ENCODE measurements around the gene RAD50. TPM values are rescaled to one million over a fixed set of nuclear protein-coding genes. Genes with fewer than 3 reads are reported as not detected.

Gene RAD50
- total RNA-seq, 2 donors from 2014 or later, result 29.5 to 37.0 TPM

DNA sequence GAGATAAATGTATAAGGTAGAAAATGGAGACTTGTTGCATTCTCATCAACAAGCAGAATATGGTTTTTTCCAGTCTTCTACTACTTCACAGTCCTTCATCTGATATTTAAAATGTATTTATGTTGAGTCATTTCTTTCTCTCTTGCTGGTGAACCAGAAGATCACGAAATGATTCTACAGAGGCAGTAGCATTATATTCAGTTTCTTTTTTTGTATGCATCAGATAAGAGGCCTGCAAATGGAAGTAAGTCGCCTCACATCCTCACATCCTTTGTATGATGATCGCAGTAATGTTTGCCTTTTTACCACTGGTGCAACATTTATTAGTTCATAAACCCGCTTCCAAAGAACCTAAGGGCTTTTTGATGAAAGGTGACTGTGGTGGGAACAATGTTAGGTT, 79.1 kb downstream of the RAD50 start:
- no peak for DNase-seq
- Histone ChIP-seq H3K9ac (ENCODE audit: low read depth in 2 of 2, low read length in 2 of 2) (no peak overlapping the region), H3K27ac (no peak overlapping the region), H3K4me3 (no peak overlapping the region), H3K4me1 (no peaks in the 10 kb centered on the region), H3K36me3 (no peaks in the 10 kb centered on the region), H3K27me3 (no peaks in the 10 kb centered on the region), H3K9me3 (no peaks in the 10 kb centered on the region)
- TF ChIP-seq, protein P1, sequence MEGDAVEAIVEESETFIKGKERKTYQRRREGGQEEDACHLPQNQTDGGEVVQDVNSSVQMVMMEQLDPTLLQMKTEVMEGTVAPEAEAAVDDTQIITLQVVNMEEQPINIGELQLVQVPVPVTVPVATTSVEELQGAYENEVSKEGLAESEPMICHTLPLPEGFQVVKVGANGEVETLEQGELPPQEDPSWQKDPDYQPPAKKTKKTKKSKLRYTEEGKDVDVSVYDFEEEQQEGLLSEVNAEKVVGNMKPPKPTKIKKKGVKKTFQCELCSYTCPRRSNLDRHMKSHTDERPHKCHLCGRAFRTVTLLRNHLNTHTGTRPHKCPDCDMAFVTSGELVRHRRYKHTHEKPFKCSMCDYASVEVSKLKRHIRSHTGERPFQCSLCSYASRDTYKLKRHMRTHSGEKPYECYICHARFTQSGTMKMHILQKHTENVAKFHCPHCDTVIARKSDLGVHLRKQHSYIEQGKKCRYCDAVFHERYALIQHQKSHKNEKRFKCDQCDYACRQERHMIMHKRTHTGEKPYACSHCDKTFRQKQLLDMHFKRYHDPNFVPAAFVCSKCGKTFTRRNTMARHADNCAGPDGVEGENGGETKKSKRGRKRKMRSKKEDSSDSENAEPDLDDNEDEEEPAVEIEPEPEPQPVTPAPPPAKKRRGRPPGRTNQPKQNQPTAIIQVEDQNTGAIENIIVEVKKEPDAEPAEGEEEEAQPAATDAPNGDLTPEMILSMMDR (IDR thresholded peaks at IDR 0.05), result no peak
- intact Hi-C loops (cut with DNase I), result no loop called here

DNA sequence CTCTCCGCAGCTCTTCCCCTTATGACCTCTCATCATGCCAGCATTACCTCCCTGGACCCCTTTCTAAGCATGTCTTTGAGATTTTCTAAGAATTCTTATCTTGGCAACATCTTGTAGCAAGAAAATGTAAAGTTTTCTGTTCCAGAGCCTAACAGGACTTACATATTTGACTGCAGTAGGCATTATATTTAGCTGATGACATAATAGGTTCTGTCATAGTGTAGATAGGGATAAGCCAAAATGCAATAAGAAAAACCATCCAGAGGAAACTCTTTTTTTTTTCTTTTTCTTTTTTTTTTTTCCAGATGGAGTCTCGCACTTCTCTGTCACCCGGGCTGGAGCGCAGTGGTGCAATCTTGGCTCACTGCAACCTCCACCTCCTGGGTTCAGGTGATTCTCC, 80.5 kb downstream of the RAD50 start:
- TF ChIP-seq, protein P1 (IDR thresholded peaks at IDR 0.05), result no peak
- intact Hi-C loops (cut with DNase I), result no loop called here
- DNase-seq, result no peak
- Histone ChIP-seq H3K27me3 (no peaks in the 10 kb centered on the region), H3K27ac (no peak overlapping the region), H3K4me1 (no peaks in the 10 kb centered on the region), H3K9ac (ENCODE audit: low read depth in 2 of 2, low read length in 2 of 2) (no peak overlapping the region), H3K36me3 (no peaks in the 10 kb centered on the region), H3K4me3 (no peak overlapping the region), H3K9me3 (no peaks in the 10 kb centered on the region)

DNA sequence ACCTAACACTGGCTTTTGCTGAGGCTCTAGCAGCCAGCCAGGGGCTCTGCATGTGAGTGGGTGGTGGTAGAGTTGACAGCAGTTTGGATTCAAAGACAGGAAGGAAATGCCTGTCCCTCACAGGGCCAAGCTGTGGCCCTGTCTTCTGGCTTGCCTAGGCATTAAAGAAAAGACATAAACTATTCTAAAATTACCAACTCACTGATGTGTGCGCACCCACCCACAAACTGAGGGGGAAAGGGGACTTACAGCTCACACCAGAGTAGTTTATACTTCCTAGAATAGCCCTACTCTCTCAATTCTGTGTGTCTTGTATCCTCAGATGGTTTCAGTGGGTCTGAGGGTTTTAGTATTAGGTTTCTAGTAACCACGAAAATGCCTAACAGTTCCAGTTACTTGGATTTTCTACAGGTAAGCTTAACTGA, 82.9 kb downstream of the RAD50 start:
- intact Hi-C loops (cut with DNase I), result no loop called here
- DNase-seq, result no peak
- no peak overlapping the region for H3K9ac ChIP-seq (ENCODE audit: low read depth in 2 of 2, low read length in 2 of 2)
- no peaks in the 10 kb centered on the region for H3K9me3 ChIP-seq
- H3K36me3 ChIP-seq, result no peaks in the 10 kb centered on the region
- TF ChIP-seq, protein P1 (IDR thresholded peaks at IDR 0.05), result no peak
- no peak overlapping the region for H3K4me3 ChIP-seq
- H3K4me1 ChIP-seq, result no peaks in the 10 kb centered on the region
- H3K27me3 ChIP-seq, result no peaks in the 10 kb centered on the region
- no peak overlapping the region for H3K27ac ChIP-seq

DNA sequence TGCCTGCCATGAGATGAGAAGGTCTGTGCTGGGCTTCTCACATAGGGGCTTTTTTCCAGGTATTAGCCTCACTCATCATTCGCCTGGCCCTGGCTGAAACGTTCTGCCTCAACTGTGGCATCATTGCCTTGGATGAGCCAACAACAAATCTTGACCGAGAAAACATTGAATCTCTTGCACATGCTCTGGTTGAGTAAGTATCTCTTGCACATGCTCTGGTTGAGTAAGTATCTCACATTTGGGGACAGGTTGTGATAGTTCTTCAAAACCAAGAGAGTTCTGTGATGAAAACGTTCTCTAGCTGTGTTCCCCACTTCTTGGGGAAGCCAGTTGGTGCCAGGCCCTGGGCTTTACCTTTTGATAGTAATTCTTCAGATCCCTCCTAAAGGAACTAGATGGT, 83.8 kb downstream of the RAD50 start:
- no peaks in the 10 kb centered on the region for H3K4me1 ChIP-seq
- H3K27ac ChIP-seq, result no peak overlapping the region
- TF ChIP-seq, protein P1 (IDR thresholded peaks at IDR 0.05), result no peak
- no peak for DNase-seq
- intact Hi-C loops (cut with DNase I), result no loop called here
- H3K9me3 ChIP-seq, result no peaks in the 10 kb centered on the region
- H3K4me3 ChIP-seq, result no peak overlapping the region
- no peaks in the 10 kb centered on the region for H3K27me3 ChIP-seq
- no peaks in the 10 kb centered on the region for H3K36me3 ChIP-seq
- H3K9ac ChIP-seq (ENCODE audit: low read depth in 2 of 2, low read length in 2 of 2), result no peak overlapping the region

DNA sequence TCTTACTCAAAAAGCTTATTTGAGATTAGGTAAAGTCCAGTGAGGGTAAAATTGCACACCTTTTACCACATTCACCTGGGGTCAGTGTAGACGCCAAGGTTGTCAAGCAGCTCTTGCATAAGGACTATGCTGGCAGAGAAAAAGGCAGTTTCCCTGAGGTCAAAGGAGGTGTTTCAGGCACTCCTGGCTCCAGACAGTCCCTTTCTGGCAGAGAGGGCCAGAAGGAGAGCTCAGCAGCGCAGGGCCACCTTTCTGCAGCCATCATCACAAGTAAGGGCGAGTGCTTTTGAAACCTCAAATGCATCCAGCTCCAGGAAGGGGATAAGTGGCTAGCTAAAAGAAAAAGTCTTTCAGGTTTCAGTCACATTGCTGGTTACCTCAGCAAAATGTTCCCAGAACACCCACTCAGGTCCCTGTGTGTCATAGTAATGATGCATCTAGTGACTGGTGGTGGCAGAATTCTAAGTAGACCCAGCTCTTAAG, 84.5 kb downstream of the RAD50 start:
- Histone ChIP-seq H3K9ac (ENCODE audit: low read depth in 2 of 2, low read length in 2 of 2) (no peak overlapping the region), H3K36me3 (no peaks in the 10 kb centered on the region), H3K4me3 (no peak overlapping the region), H3K27me3 (no peaks in the 10 kb centered on the region), H3K4me1 (no peaks in the 10 kb centered on the region), H3K9me3 (no peaks in the 10 kb centered on the region), H3K27ac (no peak overlapping the region)
- DNase-seq, result no peak
- intact Hi-C loops (cut with DNase I), result no loop called here
- TF ChIP-seq, protein P1 (IDR thresholded peaks at IDR 0.05), result no peak
